Glomerular visceral epithelial cell (primary cell): ENCODE results near the gene RAD51B.

Source experiments
- DNase-seq: peaks from one replicate; pipeline ENCODE4 v3.0.0-alpha.2; 2016; ENCODE audit errors: extremely low spot score

The RAD51B gene

GRCh38 chr14:68547305-68548193, 728.0 kb downstream of the RAD51B start:
- peak; percentile 89 for DNase-seq

- peak; percentile 16 for DNase-seq
These were observed 728.9 kb downstream of the RAD51B start for GRCh38 chr14:68548194-68549076.

DNA sequence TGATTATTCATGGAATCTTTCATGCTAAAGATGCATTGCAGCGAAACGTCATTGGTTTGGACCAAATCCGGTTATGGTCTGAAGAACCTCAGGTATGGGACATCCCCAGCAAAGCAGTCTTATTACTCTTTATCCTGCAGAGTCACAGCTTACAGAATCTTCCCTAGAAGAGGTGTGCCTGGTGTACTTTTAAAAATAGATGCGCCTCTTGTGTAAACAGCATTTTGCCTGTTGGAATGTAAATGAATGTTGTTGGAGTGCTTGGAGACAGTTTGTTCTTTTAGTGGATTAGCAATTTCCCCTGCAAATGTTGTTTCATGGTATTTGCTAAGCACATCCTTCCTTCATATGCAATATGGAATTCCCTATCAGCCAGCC, 730.7 kb downstream of the RAD51B start:
- peak; percentile 90 for DNase-seq

GRCh38 chr14:68551045-68551683, 731.6 kb downstream of the RAD51B start:
- DNase-seq: no peak

DNA sequence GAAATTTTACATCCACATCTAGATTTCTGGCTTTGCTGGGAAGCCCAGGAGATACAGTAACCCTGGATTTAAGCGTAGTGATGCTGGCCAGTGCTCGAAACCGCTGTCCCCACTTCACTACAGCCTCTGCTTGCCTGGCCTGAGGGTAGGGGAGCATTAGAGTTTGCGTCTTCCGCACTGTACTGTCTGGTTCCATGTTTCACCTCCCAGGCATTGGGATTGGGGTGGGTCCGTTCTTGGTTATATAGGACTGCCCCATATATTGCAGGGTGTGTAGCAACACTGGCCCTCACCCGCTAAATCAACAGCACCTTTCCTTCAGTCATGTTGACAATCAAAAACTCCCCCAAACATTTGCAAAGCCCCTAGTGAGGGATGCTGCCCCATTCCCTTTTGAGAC, 732.5 kb downstream of the RAD51B start:
- DNase-seq: no peak

- peak; percentile 90 for DNase-seq
These were observed 733.0 kb downstream of the RAD51B start for GRCh38 chr14:68552602-68553001.

GRCh38 chr14:68553311-68553710, 733.7 kb downstream of the RAD51B start:
- DNase-seq: no peak

- DNase-seq: no peak
These were observed 734.7 kb downstream of the RAD51B start for GRCh38 chr14:68554231-68554630.

DNA sequence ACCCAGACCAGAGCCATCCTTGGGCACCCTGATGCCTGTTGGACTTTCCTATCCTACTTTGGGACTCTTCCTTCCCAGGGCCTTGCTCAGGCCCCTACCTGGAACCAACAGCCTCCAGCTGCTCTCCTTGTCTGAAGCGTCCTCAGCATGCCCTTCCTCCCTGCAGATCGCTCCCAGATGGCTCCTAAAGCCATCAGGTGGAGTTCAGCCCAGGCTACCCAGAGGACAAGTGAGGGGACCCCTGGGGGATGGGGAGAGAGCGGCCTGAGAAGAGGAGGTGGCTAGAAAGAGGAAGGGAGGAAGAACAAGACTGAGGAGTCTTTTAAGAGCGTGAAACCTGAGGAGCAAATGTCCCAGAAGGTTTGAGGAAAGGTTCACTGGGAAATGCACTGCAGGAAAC, 736.7 kb downstream of the RAD51B start:
- no peak for DNase-seq

DNA sequence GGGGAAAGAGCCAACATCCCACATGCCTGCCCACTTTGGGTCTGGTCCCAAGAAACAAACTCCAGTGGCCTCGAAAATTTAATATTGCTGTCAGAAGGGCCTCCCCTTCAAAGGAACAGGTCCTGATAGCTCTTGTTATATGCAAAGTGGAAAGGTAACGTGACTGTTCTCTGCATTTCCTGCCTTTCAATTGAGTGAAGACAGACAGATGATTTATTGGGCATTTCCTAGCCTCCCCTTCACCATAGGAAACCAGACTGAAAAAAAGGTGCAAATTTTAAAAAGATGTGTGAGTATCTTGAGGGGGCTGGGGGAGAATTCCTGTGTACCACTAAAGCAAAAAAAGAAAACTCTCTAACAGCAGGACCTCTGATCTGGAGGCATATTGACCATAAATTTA, 738.1 kb downstream of the RAD51B start:
- DNase-seq: no peak

GRCh38 chr14:68558096-68558495, 738.5 kb downstream of the RAD51B start:
- DNase-seq: no peak

DNA sequence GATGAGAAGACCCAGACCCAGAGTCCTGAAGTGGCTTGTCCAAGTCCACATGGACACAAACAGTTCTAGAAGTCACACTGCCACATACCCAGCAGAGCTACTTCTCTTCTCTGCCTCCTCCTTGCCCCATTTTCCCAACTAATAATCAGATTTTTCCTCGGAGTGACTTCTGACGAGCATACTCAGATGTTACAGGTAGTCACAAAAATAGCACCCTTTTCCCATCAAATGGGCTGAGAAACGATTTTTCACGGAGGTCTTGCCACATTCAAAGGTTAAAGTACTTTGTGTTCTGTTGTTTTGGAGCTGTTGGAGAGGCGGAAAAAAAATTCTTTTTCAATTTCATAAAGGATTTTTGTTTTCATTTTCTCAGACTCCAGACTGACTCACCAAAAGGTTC, 740.4 kb downstream of the RAD51B start:
- DNase-seq: no peak

DNA sequence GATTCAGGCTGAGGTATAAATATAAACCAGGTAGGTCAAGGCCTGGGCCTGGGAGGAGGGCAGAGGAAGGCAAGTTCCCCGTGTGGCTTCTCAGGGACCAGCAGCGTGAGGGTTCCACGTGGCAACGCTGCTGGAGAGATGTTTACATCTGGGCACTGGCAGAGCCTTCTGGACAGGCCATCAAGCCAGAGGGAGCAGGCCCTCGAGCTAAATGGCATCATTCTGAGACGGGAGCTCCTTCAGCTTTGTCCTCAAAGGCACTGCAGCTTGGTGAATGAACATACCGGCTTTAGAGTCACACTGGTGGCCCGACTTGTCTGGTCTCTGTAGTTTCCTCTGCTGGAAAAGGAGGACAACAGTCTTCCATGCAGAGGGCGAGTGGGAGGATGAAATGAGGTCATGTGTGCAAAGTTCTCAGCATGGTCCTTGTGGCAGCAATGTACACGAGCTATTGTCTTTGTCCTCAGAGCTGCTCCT, 742.0 kb downstream of the RAD51B start:
- no peak for DNase-seq

GRCh38 chr14:68562911-68563250, 743.3 kb downstream of the RAD51B start:
- DNase-seq: no peak

DNA sequence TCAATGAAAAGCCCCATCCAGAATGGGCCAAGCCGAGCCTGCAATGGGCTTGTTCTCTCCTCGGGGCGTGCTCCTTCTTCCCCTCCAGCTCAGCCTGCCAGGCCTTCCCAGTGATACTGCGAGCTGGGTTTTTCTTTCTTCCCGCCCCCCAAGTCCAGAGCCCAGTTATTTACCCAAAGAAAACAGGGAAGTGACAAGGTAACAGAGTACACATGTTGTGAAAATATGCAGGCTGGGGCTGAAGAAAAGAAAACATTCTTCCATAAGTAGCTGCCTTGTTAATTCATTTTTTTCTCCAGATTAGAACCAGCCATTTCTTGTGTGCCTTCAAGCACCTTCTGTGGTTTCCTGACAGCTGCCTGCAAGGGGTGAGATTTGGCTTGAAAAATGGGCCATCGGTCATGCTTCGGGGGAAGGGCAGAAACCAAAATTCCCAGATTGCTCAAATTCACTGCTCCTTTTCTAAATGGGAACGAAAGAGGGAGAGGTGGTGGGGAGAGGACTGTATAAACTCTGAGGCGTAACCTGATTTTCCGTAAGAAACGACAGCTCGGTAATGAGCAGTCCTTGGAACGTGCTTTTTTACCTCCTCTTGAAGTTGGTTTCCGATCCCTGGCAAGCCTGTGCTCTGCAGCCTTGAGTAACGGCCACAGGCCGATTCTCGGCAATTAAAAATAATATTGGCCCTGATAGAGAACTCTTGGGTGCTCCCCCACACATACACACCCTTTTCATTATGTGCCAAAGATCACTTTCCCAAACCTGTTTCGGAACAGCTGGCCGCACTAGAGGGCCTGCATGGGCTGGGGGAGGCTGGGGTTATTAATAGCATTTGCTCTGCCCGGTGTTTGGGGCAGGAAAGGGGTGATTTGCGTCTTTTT, 743.9 kb downstream of the RAD51B start:
- no peak for DNase-seq

DNA sequence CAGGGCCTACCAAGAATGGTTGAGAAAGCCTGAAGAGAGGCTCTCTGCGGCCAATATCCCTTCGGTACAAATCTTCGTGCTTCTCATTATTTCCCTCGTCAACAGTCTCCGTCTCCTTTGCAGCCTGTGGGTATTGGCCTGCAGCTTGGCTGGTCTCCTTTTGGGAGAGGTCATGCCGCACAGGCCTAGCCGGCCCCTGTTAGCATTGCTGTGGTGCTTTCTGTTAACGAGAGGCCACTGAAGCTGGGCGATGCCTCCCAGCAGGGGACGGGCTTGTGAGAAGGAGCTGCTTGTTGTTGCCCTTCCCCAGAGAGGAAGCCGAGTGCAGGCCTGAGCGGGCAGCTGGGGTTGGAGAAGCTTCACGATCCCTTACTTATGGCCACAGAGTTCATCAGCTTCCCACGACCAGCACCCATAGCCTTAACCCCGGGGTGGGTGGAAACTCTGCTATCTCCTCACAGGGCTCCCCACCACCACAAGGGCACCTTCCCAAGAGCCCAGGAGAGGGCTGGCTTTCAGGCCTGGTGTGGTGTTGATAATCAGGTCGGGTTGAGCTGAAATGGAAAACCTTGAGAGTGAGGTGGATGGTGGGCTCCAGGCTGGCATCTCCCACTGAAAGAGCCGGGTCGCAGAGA, 744.7 kb downstream of the RAD51B start:
- DNase-seq: no peak

DNA sequence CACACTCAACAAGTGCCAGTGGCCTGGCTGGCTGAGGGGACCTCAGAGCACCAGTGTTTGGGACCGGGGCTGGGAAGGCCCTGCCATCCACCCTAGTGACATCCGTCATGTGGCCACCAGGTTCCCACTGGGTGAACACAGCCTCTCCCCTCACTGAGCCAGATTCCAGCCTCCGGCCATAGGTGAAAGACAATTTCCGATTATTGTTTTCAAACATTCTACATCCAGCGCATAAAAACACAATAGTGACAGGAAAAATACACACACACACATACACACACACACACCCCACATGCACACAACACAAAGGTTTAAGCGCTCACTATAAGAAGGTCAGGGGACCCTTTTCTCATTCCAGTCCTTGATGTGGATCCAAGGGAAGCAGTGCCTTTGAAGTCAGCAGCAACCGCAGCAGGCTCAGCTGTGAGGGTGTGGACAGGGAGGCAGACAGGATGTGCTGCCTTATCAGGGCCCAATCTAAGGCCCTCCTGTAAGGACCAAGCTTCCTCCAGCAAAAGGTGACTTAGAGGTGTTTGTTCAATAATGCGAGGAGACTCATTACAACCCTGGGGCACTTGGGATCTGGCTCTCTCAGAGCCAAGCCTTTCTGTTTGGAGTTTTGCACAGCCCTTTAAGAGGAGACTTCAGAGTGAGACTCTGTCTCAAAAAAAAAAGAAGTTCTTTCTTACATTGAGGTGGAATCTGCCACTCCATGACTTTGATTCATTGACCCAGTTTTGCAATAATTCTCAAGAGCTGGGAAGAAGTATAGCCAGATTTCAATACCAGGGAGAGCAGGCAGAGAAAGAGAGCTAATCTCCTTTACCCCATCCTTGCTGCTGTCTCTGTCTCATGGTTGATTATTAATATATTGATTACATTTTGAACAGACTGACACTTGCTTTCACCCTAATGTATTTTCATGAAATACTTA, 745.5 kb downstream of the RAD51B start:
- no peak for DNase-seq

DNA sequence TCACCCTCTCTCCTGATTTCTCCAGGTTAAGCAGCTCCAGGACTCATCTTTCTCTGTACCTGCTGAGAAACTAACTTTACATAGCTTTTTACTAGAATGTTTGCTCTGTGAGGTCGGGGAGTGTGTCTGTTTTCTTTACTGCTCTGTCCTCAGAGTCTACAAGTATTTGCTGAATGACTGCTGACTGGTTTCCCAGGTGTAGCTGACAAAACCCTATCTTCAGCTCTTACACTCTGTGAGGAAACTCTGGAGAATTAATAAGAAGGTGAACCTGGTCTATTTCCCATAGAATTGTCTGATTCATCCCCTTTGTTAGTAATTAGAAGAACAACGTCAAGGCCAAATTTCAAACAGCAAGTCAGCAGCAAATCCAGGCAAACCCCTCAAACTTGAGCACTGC, 746.5 kb downstream of the RAD51B start:
- no peak for DNase-seq
